SIG-M5 treated with dmso at 0.1 percent for 504 hours (cell line): ENCODE data around the gene DGCR2.
"Not testable (repeated sequence)": the region's sequence is repeated elsewhere in the genome, so short reads cannot be mapped to it uniquely, and the experiment has no call there.

Experiments
- DNase-seq: peaks from one replicate; lab custom pipeline; 2025; ENCODE audit not compliant: unreplicated experiment; lab: John Stamatoyannopoulos, UW

DGCR2 gene

DNA sequence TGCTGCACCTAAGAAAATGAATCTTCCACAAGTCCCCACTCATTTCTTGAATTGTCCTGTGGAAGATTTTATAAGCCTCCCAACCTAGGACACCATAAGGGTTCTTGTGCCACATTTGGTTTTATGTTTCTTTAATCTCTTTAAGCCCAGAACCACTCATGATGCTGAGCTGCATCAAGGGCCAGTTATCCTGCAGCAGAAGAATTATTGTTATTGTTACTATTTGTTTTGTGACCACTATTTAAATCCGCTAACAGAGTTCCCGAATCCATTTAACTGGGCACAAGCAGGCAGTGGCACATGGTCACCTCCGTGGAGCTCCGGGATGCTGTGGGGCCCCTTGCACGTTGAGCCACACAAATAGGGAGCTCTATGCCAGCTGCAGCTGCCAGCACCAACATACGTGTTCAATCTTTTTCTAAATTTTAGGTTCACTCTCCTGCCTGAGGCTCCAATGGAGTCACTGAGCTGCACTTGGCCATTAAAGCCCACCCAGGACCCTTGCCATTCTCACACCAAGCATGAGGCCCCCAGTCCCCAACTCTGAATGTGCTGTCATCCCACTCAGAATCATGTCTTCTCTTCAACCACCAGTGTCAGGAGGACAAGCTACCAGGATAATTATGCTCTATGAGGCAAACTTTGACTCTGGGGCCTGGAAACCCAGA is 60.6 kb downstream of the DGCR2 start:
- no peak for DNase-seq

DNA sequence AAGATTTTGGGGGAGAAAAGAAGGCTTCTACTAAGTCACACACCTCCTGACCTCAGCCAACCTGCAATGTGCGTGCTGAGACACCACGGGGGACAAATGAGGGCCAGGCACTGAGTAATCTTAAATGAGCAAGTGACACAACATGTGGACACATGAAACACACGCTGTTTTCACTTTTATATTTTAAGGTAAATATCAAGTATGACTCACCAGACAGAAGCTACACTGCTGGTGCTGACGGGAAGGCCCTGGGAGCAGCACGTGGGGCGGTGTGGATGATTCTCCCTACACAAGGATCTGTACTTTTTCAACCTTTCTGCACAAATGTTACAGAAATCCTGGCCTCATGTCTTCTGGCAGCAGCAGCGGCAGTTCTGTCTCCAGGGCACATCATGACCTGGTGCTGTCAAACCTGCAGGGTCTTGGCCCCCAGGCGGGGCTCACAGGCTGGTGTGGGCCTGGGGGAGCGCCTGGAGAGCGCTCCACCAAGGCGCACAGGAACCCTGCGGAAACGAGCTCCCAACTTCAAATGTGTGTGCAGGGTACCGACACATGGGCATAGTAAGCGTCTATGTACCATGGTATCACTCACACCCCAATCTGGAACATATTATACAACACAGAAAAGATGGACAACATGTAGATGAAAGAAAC is 61.7 kb downstream of the DGCR2 start:
- no peak for DNase-seq

DNA sequence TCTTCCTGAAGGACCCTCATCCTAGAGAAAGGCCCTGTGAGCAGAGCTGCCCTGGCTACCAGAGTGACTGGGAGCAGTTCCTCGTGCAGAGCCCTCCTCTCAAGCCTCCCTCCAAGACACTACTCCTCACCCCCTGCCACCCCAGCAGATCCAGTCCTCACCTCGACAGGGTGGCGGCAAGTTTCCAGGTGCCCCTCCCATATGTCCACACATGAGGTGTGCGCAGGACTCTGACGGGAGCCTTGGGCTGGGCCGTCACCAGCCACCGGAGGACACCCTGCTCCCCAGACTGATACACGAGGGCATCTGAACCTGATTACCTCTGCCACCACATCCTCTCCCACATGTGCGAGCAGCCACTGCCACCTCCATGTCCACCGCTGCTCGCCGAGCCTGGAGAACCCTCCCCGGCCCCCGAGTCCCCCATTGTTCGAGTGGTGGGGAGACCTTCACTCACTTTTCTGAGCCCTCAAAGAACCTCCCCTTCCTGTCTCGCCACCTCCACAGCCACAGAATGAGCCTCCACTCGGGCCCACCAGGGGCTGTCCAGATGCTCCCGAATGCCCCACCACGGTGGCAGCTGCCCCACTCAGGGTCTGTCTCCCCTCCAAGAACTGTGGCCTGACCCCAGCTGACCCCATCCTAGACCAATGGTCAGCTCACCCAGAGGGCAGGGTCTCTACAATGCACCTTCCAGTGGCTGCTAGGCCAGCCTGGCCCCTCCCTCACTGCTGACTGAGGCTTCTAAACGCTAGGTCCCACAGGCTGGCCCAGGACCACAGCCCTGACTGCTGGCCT is 62.5 kb downstream of the DGCR2 start:
- no peak for DNase-seq

DNA sequence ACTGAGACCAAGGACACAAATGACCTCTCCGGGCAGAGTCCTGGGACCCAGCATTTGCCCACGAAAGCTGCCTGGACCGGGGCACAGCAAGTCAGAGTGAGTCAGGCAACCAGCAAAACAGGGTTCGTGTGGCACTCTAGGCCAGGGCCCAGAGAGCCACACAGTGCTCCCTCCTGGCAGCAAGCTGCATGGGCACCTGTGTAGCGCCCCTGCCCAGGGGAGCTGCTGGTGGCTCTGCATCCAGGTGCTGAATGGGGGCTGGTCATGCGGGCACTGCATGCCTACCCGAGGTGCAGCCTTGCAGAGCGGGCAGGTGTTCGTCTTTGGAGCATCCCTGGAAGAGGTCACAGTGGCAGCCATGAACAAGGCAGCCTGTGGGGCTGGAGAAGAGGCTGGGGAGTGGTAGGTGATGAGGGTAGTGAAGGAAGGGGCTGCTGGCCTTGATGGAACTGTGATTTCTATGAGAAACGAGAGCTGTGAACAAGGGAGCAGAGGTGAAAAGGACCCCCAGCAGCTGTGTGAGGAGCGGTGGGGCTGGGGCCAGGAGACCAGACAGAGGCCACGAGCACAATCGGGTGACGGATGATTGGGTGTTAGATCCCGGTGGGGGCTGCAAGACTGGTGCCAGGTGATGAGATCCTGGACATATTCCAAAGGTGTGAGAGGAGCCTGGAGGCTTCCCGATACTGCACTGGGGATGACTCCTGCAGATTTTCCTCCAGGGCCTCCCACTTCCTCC is 63.3 kb downstream of the DGCR2 start:
- no peak for DNase-seq

DNA sequence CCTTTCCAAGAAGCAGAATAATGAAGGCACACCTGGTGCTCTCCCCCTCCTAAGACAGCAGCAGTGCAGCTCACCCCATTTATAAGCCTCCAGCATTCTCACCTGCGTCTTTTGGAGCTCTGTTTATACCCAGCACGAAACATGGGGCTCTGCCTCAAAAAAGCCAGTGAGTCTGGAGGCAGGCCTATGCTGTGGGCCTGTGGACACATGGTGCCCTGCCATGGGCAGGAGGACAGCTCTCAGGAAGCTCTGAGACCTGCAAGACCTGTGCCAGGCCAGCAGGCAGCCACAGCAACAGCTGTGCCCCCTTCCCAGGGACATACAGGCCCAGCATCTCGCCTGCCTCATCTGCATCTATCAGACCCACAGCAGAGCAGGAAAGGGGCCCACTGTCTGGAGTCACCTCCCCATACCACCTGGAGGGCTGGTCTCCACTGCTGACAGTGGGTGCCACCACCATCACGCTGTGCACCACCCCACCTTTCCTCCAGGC is 64.2 kb downstream of the DGCR2 start:
- DNase-seq, result no peak

DNA sequence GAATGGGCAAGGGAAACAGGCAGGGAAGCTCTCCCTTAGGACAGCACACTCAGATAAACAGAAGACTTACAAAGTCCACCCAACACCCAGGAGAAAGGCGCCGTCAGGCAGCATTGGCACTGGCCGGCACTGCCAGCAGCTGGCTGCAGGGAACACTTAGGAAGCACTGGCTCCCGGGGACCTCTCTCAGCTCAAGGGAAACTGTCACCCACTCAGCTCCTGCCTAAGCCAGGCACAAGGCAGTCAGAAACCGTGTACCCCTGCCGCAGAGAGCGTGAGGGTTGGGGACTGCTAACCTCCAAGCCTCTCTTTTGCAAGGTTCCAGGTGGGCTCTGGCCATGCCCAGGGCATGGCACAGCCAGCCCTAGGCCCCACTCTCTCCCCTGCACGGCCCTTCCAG is 64.7 kb downstream of the DGCR2 start:
- DNase-seq, result no peak

DNA sequence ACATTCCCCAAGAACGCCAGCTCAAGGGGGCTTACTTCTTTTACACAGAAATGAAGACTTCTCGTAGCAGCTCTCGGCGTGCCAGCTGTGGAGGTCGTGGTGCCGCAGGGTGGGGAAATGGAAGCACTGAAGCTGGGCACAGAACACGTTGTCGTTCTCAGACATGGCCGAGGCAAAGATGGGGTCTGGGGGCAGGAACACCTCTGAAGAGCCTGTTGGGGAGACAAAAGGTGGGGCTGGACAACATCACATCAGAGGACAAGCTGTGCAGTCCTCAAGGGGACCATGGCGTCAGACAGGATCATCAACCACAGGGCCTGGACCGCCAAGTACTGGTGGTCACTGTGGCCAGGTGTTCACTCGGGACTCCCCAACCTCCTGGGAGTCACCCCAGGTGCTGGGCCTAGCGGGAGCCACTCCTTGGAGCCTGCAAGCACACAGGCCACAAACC is 65.2 kb downstream of the DGCR2 start:
- no peak for DNase-seq

DNA sequence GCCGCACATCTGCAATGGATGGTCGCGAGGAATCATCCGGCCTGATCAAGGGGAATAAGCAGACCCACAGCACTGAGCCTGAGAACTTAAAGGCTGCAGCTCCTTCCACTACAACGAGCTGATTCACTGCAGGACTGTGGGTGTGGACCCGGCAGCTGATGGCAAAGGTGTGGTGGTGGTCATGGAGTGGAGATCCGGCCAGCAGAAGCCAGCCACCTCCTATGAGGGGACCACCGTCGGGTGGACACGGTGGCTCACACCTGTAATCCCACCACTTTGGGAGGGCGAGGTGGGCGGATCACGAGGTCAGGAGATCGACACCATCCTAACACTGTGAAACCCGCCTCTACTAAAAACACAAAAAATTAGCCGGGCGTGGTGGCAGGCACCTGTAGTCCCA is 66.4 kb downstream of the DGCR2 start:
- DNase-seq, result no peak

DNA sequence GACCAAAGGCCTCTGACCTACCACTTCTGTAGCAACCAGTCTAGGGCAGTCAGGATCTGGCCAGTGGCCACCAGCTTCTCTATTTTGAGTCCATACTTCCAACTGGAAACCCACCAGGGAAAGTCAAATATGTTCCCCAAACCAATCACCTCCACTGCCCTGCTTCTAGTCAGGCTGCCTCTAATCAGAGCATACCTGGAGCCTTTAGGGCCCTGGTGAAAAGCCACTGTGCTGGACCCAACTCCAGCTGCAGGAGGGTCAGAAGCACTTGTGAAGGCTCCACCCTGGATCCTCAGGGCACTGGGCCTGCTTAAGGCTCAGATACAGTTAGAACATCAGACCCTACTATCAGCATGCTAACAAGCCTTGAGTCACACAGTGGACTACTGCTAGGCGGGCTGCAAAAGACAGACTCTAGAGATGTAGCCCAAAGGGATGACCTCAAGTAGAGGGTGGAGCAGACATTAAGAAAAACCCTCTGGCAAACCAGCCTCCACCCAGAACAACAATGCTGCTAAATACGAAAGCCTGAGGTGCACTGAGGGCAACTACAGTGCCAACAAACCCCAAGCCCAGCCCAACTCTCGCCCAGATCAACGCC is 69.2 kb downstream of the DGCR2 start:
- DNase-seq, result no peak

DNA sequence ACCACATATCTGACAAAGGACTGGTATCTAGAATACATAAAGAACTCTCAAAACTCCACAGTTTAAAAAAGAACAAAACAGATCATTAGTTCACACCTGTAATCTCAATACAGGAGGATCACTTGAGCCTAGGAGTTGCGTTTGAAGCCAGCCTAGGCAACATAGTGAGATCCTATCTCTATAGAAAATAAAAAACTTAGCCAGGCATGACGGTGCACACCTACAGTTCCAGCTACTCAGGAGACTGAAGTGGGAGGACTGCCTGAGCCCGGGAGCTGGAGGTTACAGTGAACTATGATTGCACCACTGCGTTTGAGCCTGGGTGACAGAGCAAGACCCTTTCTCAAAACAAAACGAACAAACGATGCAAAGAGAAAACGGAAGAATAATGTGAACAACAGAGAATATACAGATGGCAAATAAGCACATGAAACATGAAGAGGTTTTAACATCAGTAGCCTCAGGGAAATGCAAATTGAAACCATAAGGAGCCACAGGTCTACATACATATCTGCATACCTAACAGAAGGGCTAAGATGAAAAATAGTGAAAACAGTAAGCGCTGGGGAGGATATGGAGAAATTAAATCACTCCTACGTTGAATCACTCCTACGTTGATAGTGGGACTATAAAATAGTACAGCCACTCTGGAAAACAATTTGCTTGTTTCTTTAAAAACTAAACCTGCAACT is 70.7 kb downstream of the DGCR2 start:
- no peak for DNase-seq

DNA sequence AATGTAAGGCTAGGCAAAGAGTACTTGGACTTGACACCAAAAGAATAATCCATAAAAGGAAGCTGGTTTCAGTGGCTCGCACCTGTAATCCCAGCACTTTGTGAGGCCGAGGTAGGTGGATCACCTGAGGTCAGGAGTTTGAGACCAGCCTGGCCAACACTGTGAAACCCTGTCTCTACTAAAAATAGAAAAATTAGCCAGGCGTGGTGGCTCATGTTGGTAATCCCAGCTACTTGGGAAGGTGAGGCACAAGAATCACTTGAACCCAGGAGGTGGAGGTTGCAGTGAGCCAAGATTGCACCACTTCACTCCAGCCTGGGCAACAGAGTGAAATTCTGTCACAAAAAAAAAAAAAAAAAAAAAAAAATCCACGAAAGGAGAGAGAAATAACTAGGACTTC is 71.4 kb downstream of the DGCR2 start:
- not testable (repeated sequence) for DNase-seq

DNA sequence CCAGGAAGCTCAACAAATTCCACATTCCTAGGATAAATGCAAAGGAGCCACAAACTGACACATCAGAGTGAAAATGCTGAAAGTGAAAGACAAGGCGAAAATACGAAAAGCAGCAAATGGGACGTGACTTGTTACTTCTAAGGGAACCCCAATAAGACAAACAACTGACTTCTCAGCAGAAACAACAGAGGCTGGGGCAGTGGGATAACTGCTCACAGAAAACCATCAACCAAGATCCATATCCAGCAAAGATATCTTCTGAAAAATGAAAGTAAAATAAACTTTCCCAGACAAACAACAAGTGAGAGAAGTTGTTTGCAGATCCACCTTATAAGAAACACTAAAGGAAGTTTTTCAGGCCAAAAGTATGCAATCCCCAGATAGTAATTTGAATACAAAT is 72.1 kb downstream of the DGCR2 start:
- DNase-seq, result no peak

DNA sequence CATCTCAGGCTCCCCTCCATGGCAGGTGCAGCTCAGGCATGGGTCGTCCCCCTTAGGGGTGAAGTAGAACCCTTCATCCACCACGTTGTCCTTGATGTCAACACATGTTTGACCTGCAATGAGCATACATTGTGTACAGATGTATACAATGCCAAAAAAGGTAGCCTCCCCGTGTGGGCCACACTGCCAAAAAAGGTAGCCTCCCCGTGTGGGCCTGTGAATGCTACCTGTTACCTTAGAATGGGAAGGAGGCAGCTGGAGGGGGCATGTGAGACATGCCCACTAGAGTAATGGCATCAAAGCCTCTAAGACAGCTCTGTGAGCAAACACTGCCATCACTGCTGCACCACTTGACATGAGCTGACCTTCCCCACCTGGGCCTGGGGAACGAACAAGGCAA is 73.7 kb downstream of the DGCR2 start:
- DNase-seq, result no peak

DNA sequence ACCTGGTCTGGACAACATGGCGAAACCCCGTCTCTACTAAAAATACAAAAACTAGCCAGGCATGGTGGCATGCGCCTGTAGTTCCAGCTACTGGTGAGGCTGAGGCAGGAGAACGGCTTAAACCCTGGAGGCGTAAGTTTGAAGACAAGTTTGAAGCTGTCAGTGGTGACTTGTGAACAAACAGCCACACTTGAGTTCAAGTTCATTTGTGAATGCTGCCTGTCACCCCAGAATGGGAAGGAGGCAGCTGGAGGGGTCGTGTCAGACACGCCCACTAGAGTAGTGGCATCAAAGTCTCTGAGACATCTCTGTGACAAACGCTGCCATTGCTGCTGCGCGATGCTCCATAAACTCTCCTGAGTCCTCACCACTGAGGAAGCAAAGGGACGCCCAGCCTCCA is 74.2 kb downstream of the DGCR2 start:
- DNase-seq, result no peak

DNA sequence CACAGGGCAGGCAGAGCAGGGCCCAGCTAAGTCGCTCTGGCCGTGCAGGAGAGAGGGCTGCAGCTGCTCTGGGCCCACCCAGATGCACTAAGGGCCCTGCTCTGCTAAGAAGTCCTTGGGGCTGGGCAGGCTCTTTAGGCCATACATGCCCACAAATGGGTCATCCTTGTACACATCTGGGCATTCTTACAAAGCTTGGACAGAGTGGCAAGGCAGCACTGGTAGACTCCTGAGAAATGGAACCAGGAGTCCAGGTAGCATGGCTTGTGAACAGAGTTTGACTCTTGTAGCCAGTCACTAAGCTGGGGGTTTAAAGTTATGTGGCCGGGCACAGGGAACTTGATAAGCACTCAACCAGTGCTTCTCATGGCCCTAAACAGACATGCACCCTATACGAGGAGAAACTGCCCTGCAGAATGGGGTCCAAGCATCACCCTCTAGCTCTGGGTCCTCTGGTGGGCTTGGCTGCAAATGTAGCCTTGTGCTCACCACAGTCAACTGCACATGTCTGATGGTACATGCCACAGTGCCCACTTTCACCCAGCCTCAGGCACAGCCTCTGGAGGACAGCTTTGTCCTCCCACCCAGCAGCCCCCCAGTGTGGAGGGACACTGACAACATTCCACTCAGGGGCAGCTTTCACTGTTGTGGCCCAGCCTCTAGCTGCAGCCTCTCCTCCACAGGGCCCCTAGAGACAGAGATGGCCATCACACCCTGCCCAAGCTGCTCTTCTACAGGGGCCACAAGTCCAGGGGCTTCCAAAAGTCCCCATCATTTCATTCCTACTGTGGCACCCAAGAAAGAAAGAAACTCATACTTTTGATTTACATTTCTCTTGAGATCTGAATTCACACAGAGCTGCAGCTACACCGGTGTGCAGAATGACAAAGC is 75.2 kb downstream of the DGCR2 start:
- DNase-seq, result no peak

DNA sequence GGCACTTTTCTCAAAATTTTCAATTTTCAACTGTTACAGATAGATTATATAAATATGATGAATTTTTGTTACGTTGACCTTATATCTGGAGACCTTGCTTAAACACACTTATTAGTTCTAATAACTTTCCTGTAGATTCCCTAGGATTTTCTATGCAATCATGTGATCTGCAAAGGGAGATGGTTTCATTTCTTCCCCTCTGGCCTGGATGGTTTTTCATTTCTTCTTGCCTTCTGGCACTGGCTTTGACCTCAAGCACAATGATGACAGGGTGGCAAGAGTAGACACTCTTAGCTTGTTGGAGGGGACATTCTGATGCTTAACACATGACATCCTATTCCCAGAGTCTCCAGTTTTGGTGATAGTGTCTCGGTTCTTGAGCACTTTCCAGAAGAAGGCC is 75.9 kb downstream of the DGCR2 start:
- no peak for DNase-seq

DNA sequence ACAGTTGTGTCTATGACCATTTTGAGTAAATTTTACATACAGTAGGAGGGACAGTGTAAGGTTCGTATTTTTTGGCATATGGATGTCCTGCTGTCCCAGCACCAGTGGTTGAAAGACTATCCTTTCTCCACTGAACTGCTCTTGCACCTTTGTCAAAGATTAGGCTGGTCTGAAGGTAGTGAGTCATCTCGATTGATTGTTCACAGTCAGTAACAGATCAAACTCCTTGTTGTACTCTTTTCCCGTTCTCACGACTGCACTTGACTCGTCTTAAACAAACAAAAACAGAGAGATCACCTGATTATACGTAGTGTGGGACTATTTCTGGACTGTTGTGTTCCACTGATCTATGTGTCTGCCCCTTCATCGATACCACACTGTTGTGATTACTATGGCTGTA is 77.1 kb downstream of the DGCR2 start:
- DNase-seq, result no peak

DNA sequence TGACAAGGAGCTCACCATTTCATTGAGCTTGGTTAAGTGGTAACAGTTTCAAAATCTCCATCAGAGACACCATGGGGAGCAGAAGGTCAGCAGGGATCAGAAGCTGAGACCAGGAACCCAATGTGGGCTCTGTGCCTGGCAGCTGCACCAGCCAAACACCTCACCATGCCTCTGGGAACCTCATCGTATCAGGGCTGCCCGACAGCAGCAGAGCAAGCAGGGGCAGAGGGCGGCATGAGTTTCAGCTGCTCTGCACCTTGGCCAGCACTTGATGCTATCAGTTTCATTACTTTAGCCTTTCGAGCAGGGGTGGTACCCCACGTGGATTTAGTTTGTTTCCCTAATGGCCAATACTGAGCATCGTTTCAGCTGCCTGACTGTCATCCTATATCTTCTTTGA is 77.8 kb downstream of the DGCR2 start:
- no peak for DNase-seq
